Body of pancreas (tissue), 4 donors: ENCODE results near the gene SLC9A5.

Experiments
- POLR2A ChIP-seq, 3 donors: fragments of 450-650 bp; IDR thresholded peaks; one replicate each; pipeline ENCODE4 v1.6.1; 2016; ENCODE audit warnings: antibody characterized with exemption in 3 of 3, mild to moderate bottlenecking in 2 of 3
- TF ChIP-seq, protein P1 (sequence below), 7 experiments: fragments of 450-650 bp in 4 of 7; fragments of 200-600 bp in 3 of 7; sonication (generic) in 3 of 7; IDR thresholded peaks; one replicate each; pipeline ENCODE4 v1.5.1; 2016 to 2019; ENCODE audit warnings: antibody characterized with exemption in 7 of 7

DNA sequence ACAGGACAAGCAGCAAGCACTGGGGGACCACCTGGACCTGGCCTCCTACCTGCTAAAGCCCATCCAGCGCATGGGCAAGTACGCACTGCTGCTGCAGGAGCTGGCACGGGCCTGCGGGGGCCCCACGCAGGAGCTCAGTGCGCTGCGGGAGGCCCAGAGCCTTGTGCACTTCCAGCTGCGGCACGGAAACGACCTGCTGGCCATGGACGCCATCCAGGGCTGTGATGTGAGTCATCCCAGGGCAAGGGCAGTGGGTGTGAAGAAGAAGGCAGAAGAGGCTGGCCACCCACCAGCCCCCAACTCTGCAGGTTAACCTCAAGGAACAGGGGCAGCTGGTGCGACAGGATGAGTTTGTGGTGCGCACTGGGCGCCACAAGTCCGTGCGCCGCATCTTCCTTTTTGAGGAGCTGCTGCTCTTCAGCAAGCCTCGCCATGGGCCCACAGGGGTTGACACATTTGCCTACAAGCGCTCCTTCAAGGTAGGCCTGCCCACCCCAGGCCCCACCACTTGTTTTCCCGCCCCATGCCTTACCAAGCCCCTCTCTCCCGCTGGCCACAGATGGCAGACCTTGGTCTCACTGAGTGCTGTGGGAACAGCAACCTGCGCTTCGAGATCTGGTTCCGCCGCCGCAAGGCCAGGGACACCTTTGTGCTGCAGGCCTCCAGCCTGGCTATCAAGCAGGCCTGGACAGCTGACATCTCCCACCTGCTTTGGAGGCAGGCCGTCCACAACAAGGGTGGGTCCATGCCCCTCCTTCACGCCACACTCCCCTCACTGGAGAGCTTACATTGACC, 37.9 kb downstream of the SLC9A5 start:
- TF ChIP-seq, protein P1, sequence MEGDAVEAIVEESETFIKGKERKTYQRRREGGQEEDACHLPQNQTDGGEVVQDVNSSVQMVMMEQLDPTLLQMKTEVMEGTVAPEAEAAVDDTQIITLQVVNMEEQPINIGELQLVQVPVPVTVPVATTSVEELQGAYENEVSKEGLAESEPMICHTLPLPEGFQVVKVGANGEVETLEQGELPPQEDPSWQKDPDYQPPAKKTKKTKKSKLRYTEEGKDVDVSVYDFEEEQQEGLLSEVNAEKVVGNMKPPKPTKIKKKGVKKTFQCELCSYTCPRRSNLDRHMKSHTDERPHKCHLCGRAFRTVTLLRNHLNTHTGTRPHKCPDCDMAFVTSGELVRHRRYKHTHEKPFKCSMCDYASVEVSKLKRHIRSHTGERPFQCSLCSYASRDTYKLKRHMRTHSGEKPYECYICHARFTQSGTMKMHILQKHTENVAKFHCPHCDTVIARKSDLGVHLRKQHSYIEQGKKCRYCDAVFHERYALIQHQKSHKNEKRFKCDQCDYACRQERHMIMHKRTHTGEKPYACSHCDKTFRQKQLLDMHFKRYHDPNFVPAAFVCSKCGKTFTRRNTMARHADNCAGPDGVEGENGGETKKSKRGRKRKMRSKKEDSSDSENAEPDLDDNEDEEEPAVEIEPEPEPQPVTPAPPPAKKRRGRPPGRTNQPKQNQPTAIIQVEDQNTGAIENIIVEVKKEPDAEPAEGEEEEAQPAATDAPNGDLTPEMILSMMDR (IDR thresholded peaks at IDR 0.05), result no peak
- no peak for TF ChIP-seq POLR2A (IDR thresholded peaks at IDR 0.05)
